SK-N-SH treated with all-trans-retinoic acid at 6 μM for 48 hours (cell line): ENCODE data around the gene SERPING1.

Source experiments
- ATAC-seq: fragments of 200-7000 bp; cut with Tn5 transposase; 3 replicates; pipeline ENCODE4 v1.9.1; 2020; ENCODE audit warnings: mild to moderate bottlenecking, moderate library complexity
- ARNTL ChIP-seq: fragments of 450-650 bp; formaldehyde crosslinking; IDR thresholded peaks from 2 replicates; pipeline ENCODE4 v1.5.0; 2020; ENCODE audit warnings: low read depth, mild to moderate bottlenecking, moderate library complexity, borderline replicate concordance
- BACH2 ChIP-seq: fragments of 250-450 bp; sonication (Bioruptor Pico); IDR thresholded peaks from 2 replicates; pipeline ENCODE4 v1.9.0; 2021; ENCODE audit warnings: mild to moderate bottlenecking, borderline replicate concordance
- CSDC2 ChIP-seq: fragments of 250-450 bp; sonication (Bioruptor Pico); IDR thresholded peaks from 2 replicates; pipeline ENCODE4 v1.5.0; 2020; ENCODE audit warnings: mild to moderate bottlenecking, moderate library complexity
- ESRRG ChIP-seq: fragments of 250-450 bp; sonication (Bioruptor Pico); IDR thresholded peaks from 2 replicates; pipeline ENCODE4 v1.6.1; 2021; ENCODE audit warnings: mild to moderate bottlenecking
- GLIS3 ChIP-seq: fragments of 250-450 bp; sonication (Bioruptor Pico); IDR thresholded peaks from 2 replicates; pipeline ENCODE4 v1.5.0; 2020; ENCODE audit warnings: mild to moderate bottlenecking, moderate library complexity
- ISL1 ChIP-seq: fragments of 250-450 bp; sonication (Bioruptor Pico); IDR thresholded peaks from 2 replicates; pipeline ENCODE4 v2.1.2; 2022; ENCODE audit warnings: mild to moderate bottlenecking, moderate library complexity
- OSR1 ChIP-seq: fragments of 250-450 bp; sonication (Bioruptor Pico); IDR thresholded peaks from 2 replicates; pipeline ENCODE4 v1.8.0; 2022; ENCODE audit warnings: moderate library complexity, mild to moderate bottlenecking, inconsistent platforms
- RARB ChIP-seq: fragments of 250-450 bp; sonication (Bioruptor Pico); IDR thresholded peaks from 2 replicates; pipeline ENCODE4 v1.8.0; 2021; ENCODE audit warnings: mild to moderate bottlenecking, moderate library complexity
- SNAI2 ChIP-seq: fragments of 250-450 bp; sonication (Bioruptor Pico); IDR thresholded peaks from 2 replicates; pipeline ENCODE4 v1.5.0; 2020; ENCODE audit warnings: mild to moderate bottlenecking, moderate library complexity
- TCF4 ChIP-seq: fragments of 250-450 bp; sonication (Bioruptor Pico); IDR thresholded peaks from 2 replicates; pipeline ENCODE4 v1.8.0; 2021; ENCODE audit warnings: mild to moderate bottlenecking, moderate library complexity, borderline replicate concordance
- TOX ChIP-seq: fragments of 250-450 bp; sonication (Bioruptor Pico); IDR thresholded peaks from 2 replicates; pipeline ENCODE4 v1.8.0; 2021; ENCODE audit warnings: mild to moderate bottlenecking, moderate library complexity, borderline replicate concordance
- ZFP3 ChIP-seq: fragments of 250-450 bp; sonication (Bioruptor Pico); IDR thresholded peaks from 2 replicates; pipeline ENCODE4 v1.5.0; 2020; ENCODE audit warnings: mild to moderate bottlenecking, moderate library complexity
- ZFP30 ChIP-seq: fragments of 450-650 bp; formaldehyde crosslinking; IDR thresholded peaks from 2 replicates; pipeline ENCODE4 v1.5.0; 2022; ENCODE audit warnings: mild to moderate bottlenecking, moderate library complexity
- ZNF565 ChIP-seq: fragments of 450-650 bp; formaldehyde crosslinking; conservative IDR thresholded peaks from 2 replicates; pipeline ENCODE4 v1.5.0; 2020; ENCODE audit warnings: low read depth, mild to moderate bottlenecking, moderate library complexity
- ZNF70 ChIP-seq: fragments of 450-650 bp; formaldehyde crosslinking; IDR thresholded peaks from 2 replicates; pipeline ENCODE4 v1.5.0; 2020; ENCODE audit warnings: mild to moderate bottlenecking, moderate library complexity
- TF ChIP-seq, protein P1 (sequence below): fragments of 250-450 bp; sonication (Bioruptor Pico); IDR thresholded peaks from 2 replicates; pipeline ENCODE4 v1.8.0; 2020; ENCODE audit warnings: mild to moderate bottlenecking, moderate library complexity, borderline replicate concordance
- TF ChIP-seq, protein P2 (sequence below): fragments of 250-450 bp; sonication (Bioruptor Pico); IDR thresholded peaks from 2 replicates; pipeline ENCODE4 v1.5.1; 2020; ENCODE audit warnings: low read depth, mild to moderate bottlenecking, moderate library complexity
- TF ChIP-seq, protein P3 (sequence below): fragments of 250-450 bp; sonication (Bioruptor Pico); IDR thresholded peaks from 2 replicates; pipeline ENCODE4 v1.8.0; 2021; ENCODE audit warnings: low read depth, mild to moderate bottlenecking, moderate library complexity, borderline replicate concordance
- TF ChIP-seq, protein P4 (sequence below): fragments of 250-450 bp; sonication (Bioruptor Pico); IDR thresholded peaks from 2 replicates; pipeline ENCODE4 v1.5.0; 2020; ENCODE audit warnings: mild to moderate bottlenecking, moderate library complexity

SERPING1 gene

DNA sequence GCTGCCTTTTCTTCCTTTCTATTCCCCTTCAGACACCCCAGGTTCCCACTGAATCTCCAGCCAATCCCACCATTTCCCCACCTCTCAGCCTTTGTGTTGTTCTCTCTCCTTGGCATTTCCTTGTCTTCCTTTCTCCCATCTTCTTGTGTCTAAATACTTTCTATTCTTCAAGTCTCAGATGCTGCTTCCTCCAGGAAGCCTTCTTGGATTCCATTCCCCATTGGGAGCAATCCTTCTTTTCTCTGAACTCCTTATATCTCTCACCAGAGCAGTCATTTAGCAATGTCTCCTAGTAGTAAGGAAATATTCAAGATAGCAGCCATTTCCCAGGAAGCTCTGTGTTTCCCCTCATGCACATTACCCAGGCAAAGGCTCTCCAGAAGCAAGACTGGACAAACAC is 36.8 kb downstream of the SERPING1 start:
- TF ChIP-seq, protein P1, sequence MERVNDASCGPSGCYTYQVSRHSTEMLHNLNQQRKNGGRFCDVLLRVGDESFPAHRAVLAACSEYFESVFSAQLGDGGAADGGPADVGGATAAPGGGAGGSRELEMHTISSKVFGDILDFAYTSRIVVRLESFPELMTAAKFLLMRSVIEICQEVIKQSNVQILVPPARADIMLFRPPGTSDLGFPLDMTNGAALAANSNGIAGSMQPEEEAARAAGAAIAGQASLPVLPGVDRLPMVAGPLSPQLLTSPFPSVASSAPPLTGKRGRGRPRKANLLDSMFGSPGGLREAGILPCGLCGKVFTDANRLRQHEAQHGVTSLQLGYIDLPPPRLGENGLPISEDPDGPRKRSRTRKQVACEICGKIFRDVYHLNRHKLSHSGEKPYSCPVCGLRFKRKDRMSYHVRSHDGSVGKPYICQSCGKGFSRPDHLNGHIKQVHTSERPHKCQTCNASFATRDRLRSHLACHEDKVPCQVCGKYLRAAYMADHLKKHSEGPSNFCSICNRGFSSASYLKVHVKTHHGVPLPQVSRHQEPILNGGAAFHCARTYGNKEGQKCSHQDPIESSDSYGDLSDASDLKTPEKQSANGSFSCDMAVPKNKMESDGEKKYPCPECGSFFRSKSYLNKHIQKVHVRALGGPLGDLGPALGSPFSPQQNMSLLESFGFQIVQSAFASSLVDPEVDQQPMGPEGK, result no peak
- TF ChIP-seq, protein P2, sequence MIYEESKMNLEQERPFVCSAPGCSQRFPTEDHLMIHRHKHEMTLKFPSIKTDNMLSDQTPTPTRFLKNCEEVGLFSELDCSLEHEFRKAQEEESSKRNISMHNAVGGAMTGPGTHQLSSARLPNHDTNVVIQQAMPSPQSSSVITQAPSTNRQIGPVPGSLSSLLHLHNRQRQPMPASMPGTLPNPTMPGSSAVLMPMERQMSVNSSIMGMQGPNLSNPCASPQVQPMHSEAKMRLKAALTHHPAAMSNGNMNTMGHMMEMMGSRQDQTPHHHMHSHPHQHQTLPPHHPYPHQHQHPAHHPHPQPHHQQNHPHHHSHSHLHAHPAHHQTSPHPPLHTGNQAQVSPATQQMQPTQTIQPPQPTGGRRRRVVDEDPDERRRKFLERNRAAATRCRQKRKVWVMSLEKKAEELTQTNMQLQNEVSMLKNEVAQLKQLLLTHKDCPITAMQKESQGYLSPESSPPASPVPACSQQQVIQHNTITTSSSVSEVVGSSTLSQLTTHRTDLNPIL, result no peak
- TF ChIP-seq SNAI2 (CRISPR knock-in tag) (no peak), ESRRG (no peak), ZFP30 (no peak), TCF4 (no peak), OSR1 (CRISPR knock-in tag) (no peak), ZNF70 (CRISPR knock-in tag) (no peak), GLIS3 (CRISPR knock-in tag) (no peak), RARB (CRISPR knock-in tag) (no peak), TOX (no peak), CSDC2 (no peak), ZFP3 (CRISPR knock-in tag) (no peak), ZNF565 (CRISPR knock-in tag) (no peak), BACH2 (CRISPR knock-in tag) (no peak)
- TF ChIP-seq, protein P3, sequence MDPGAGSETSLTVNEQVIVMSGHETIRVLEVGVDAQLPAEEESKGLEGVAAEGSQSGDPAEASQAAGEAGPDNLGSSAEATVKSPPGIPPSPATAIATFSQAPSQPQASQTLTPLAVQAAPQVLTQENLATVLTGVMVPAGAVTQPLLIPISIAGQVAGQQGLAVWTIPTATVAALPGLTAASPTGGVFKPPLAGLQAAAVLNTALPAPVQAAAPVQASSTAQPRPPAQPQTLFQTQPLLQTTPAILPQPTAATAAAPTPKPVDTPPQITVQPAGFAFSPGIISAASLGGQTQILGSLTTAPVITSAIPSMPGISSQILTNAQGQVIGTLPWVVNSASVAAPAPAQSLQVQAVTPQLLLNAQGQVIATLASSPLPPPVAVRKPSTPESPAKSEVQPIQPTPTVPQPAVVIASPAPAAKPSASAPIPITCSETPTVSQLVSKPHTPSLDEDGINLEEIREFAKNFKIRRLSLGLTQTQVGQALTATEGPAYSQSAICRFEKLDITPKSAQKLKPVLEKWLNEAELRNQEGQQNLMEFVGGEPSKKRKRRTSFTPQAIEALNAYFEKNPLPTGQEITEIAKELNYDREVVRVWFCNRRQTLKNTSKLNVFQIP (CRISPR knock-in tag), result no peak
- TF ChIP-seq, protein P4, sequence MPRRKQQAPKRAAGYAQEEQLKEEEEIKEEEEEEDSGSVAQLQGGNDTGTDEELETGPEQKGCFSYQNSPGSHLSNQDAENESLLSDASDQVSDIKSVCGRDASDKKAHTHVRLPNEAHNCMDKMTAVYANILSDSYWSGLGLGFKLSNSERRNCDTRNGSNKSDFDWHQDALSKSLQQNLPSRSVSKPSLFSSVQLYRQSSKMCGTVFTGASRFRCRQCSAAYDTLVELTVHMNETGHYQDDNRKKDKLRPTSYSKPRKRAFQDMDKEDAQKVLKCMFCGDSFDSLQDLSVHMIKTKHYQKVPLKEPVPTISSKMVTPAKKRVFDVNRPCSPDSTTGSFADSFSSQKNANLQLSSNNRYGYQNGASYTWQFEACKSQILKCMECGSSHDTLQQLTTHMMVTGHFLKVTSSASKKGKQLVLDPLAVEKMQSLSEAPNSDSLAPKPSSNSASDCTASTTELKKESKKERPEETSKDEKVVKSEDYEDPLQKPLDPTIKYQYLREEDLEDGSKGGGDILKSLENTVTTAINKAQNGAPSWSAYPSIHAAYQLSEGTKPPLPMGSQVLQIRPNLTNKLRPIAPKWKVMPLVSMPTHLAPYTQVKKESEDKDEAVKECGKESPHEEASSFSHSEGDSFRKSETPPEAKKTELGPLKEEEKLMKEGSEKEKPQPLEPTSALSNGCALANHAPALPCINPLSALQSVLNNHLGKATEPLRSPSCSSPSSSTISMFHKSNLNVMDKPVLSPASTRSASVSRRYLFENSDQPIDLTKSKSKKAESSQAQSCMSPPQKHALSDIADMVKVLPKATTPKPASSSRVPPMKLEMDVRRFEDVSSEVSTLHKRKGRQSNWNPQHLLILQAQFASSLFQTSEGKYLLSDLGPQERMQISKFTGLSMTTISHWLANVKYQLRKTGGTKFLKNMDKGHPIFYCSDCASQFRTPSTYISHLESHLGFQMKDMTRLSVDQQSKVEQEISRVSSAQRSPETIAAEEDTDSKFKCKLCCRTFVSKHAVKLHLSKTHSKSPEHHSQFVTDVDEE (CRISPR knock-in tag), result no peak
- no peak for ATAC-seq

DNA sequence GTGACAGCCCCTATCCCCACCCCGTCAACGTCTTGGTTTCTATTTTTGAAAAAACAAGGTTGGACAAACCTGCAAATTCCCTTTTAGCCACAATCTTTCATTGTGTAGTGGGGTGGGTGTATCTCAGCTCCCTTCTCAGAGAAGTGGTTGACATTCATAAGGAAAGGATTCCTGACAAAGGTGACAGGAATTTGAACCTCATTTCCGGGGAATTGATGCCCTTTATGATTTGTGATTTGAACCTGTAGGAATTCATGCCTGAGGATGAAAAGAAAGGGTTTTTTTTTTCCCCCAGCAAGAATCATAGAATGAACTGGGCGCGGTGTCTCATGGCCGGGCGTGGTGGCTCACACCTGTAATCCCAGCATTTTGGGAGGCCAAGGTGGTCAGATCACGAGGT is 37.8 kb downstream of the SERPING1 start:
- TF ChIP-seq, protein P3 (CRISPR knock-in tag), result no peak
- TF ChIP-seq GLIS3 (CRISPR knock-in tag), result no peak
- no peak for TF ChIP-seq CSDC2
- TF ChIP-seq ARNTL, result no peak
- TF ChIP-seq OSR1 (CRISPR knock-in tag), result no peak
- no peak for TF ChIP-seq ISL1
- TF ChIP-seq, protein P2, result no peak
- TF ChIP-seq, protein P1, result no peak
- no peak for ATAC-seq
